Hepatocyte (in vitro differentiated cells): ENCODE measurements around the gene COMMD4.

Experiments
- CTCF ChIP-seq: fragments of 200-600 bp; sonication (generic); IDR thresholded peaks from 2 replicates; pipeline ENCODE4 v1.5.1; 2016; ENCODE audit warnings: antibody characterized with exemption, mild to moderate bottlenecking; ENCODE audit not compliant: poor library complexity
- EZH2 ChIP-seq: fragments of 200-600 bp; sonication (generic); IDR thresholded peaks from 2 replicates; pipeline ENCODE4 v1.6.1; 2016; ENCODE audit warnings: antibody characterized with exemption, mild to moderate bottlenecking, borderline replicate concordance
- EZH2phosphoT487 ChIP-seq: fragments of 200-600 bp; sonication (generic); IDR thresholded peaks from one replicate; pipeline ENCODE4 v1.6.1; 2018; ENCODE audit warnings: antibody characterized with exemption, mild to moderate bottlenecking, low read depth, moderate library complexity; ENCODE audit not compliant: unreplicated experiment, severe bottlenecking

GRCh38 chr15:75313116-75313845, 22.6 kb upstream of the COMMD4 start:
- no peak for TF ChIP-seq CTCF
- no peak for TF ChIP-seq EZH2
- no peak for TF ChIP-seq EZH2phosphoT487
